Measurements from ENCODE around the gene TSC2. TPM values are rescaled to one million over a fixed set of nuclear protein-coding genes. Genes with fewer than 3 reads are reported as not detected.
"Not testable (repeated sequence)": the region's sequence is repeated elsewhere in the genome, so short reads cannot be mapped to it uniquely, and the experiment has no call there.

Gene TSC2
- total RNA-seq, 1 donor, result 78.9 TPM

GRCh38 chr16:2095918-2096582 lies 48.3 kb downstream of the TSC2 start:
- no peaks in the 10 kb centered on the region for H3K27me3 ChIP-seq (ENCODE audit: insufficient read depth, low read length)
- H3K9me3 ChIP-seq (ENCODE audit: low read depth, low read length), result no peaks in the 10 kb centered on the region
- peaks cover 7% of the 10 kb centered on the region for H3K4me1 ChIP-seq (ENCODE audit: insufficient read depth, low read length)
- DNase-seq (ENCODE audit: insufficient read length, low spot score, missing footprints), result peak; percentile 91
- H4K20me1 ChIP-seq (ENCODE audit: insufficient read depth, low read length), result peaks cover 32% of the 10 kb centered on the region
- no peak overlapping the region for H2AFZ ChIP-seq (ENCODE audit: low read length)
- peak overlapping the region; percentile 23 for H3K27ac ChIP-seq (ENCODE audit: low read depth, low read length)
- H3K79me2 ChIP-seq (ENCODE audit: insufficient read depth, low read length), result peaks cover 2% of the 10 kb centered on the region
- H3K4me2 ChIP-seq (ENCODE audit: insufficient read depth, low read length), result no peak overlapping the region
- TF ChIP-seq CTCF (IDR thresholded peaks at IDR 0.05; ENCODE audit: extremely low read depth, low read depth, low read length), result no peak
- H3K36me3 ChIP-seq (ENCODE audit: insufficient read depth, low read length), result peaks cover 54% of the 10 kb centered on the region
- H3K4me3 ChIP-seq (ENCODE audit: insufficient read depth, low read length), result no peak overlapping the region

DNA sequence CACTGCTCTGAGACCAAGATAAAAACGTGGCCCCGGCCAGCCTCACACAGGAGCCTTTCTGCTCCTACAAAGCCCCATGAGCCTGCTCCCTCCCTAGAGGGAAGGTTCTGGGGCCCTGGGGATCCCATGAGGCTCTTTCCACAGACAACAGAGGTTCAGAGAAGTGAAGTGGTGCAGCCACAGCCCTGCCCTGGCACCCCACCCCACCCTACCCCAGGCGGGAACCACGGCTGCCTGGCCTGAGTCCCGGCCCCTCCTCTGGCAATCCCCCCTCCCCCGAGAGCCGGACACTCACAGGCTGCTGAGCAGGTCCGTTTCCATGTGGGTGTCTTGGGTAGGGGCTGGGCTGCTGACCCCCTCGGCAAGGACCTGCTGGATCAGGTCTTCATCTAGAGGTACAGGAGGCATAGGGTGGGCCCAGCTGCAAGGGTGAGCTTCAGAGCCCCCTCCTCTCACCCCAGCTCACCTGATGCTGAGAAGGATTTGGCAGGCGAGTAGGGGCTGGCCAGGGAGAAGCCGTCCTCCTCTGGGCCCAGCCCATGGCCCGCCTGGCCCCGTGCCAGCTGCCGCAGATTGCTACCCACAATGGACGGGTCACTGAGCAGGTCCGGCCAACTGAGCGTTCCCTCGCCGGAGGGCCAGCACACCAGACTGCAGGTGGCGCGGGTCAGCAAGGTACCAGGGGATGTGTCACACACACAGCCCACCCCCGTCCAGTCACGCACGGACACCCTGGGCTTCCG lies 49.2 kb downstream of the TSC2 start:
- Histone ChIP-seq H2AFZ (ENCODE audit: low read length) (no peak overlapping the region), H3K4me1 (ENCODE audit: insufficient read depth, low read length) (peaks cover 7% of the 10 kb centered on the region), H3K4me2 (ENCODE audit: insufficient read depth, low read length) (no peak overlapping the region), H3K4me3 (ENCODE audit: insufficient read depth, low read length) (no peak overlapping the region), H3K27ac (ENCODE audit: low read depth, low read length) (no peak overlapping the region), H4K20me1 (ENCODE audit: insufficient read depth, low read length) (peaks cover 31% of the 10 kb centered on the region), H3K9me3 (ENCODE audit: low read depth, low read length) (no peaks in the 10 kb centered on the region), H3K79me2 (ENCODE audit: insufficient read depth, low read length) (peaks cover 2% of the 10 kb centered on the region), H3K36me3 (ENCODE audit: insufficient read depth, low read length) (peaks cover 49% of the 10 kb centered on the region), H3K27me3 (ENCODE audit: insufficient read depth, low read length) (no peaks in the 10 kb centered on the region)
- no peak for TF ChIP-seq CTCF (IDR thresholded peaks at IDR 0.05; ENCODE audit: extremely low read depth, low read depth, low read length)
- peak; percentile 93 for DNase-seq (ENCODE audit: insufficient read length, low spot score, missing footprints)

DNA sequence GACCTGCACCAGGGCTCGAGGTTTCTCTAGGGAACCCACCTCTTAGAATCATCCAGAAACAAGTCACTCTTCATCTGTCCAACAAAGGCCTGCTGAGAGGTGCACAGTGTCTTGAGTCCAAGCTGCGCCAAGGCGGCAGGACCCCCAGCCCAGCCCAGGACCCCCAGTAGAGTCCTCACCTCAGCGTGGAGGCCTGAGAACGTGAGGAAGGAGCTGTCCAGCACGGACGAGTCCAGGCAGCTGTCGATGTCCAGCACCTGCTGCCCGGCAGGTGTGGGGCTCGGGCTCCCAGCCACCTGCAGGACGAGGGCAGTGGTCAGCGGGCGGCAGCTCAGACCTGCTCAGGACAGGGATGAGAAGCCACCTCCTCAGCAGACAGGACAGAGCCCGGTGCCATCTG lies 49.9 kb downstream of the TSC2 start:
- Histone ChIP-seq H3K36me3 (ENCODE audit: insufficient read depth, low read length) (peaks cover 45% of the 10 kb centered on the region), H4K20me1 (ENCODE audit: insufficient read depth, low read length) (peaks cover 26% of the 10 kb centered on the region)
- DNase-seq (ENCODE audit: insufficient read length, low spot score, missing footprints); H3K27me3 ChIP-seq (ENCODE audit: insufficient read depth, low read length); H3K4me3 ChIP-seq (ENCODE audit: insufficient read depth, low read length); H2AFZ ChIP-seq (ENCODE audit: low read length); H3K79me2 ChIP-seq (ENCODE audit: insufficient read depth, low read length); H3K27ac ChIP-seq (ENCODE audit: low read depth, low read length); H3K4me2 ChIP-seq (ENCODE audit: insufficient read depth, low read length); H3K9me3 ChIP-seq (ENCODE audit: low read depth, low read length); H3K4me1 ChIP-seq (ENCODE audit: insufficient read depth, low read length): not testable (repeated sequence)

GRCh38 chr16:2101581-2101980 lies 53.8 kb downstream of the TSC2 start:
- H3K4me2 ChIP-seq (ENCODE audit: insufficient read depth, low read length); H3K27ac ChIP-seq (ENCODE audit: low read depth, low read length); DNase-seq (ENCODE audit: insufficient read length, low spot score, missing footprints); H3K4me1 ChIP-seq (ENCODE audit: insufficient read depth, low read length); H4K20me1 ChIP-seq (ENCODE audit: insufficient read depth, low read length); H2AFZ ChIP-seq (ENCODE audit: low read length); H3K9me3 ChIP-seq (ENCODE audit: low read depth, low read length); H3K4me3 ChIP-seq (ENCODE audit: insufficient read depth, low read length); H3K27me3 ChIP-seq (ENCODE audit: insufficient read depth, low read length); H3K79me2 ChIP-seq (ENCODE audit: insufficient read depth, low read length): not testable (repeated sequence)
- H3K36me3 ChIP-seq (ENCODE audit: insufficient read depth, low read length), result peaks cover 20% of the 10 kb centered on the region

DNA sequence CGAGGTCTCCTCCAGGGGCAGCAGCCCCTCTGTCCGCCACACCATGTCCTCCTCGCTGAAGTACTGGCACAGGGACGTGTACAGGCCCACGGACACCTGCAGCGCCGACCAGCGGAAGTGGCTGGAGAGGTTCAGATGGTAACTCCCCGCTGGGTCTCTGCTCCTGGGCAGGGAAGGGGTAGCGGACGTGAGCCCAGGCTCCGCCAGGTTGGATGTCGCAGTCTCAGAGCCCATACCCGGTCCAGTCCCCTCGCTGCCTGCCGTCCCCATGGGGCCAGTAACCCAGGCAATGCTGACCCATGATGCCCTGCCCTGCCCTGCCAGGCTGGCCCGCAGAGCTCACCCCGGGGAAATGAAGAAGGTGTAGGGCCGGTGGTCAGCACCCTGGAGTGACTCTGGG lies 54.7 kb downstream of the TSC2 start:
- peaks cover 8% of the 10 kb centered on the region for H3K4me1 ChIP-seq (ENCODE audit: insufficient read depth, low read length)
- peaks cover 3% of the 10 kb centered on the region for H3K79me2 ChIP-seq (ENCODE audit: insufficient read depth, low read length)
- no peak overlapping the region for H3K4me2 ChIP-seq (ENCODE audit: insufficient read depth, low read length)
- H2AFZ ChIP-seq (ENCODE audit: low read length), result no peak overlapping the region
- no peaks in the 10 kb centered on the region for H3K9me3 ChIP-seq (ENCODE audit: low read depth, low read length)
- no peak for DNase-seq (ENCODE audit: insufficient read length, low spot score, missing footprints)
- peaks cover 20% of the 10 kb centered on the region for H3K36me3 ChIP-seq (ENCODE audit: insufficient read depth, low read length)
- TF ChIP-seq CTCF (IDR thresholded peaks at IDR 0.05; ENCODE audit: extremely low read depth, low read depth, low read length), result no peak
- H3K4me3 ChIP-seq (ENCODE audit: insufficient read depth, low read length), result no peak overlapping the region
- H3K27me3 ChIP-seq (ENCODE audit: insufficient read depth, low read length), result no peaks in the 10 kb centered on the region
- no peaks in the 10 kb centered on the region for H4K20me1 ChIP-seq (ENCODE audit: insufficient read depth, low read length)
- no peak overlapping the region for H3K27ac ChIP-seq (ENCODE audit: low read depth, low read length)

- H3K36me3 ChIP-seq (ENCODE audit: insufficient read depth, low read length), result peaks cover 16% of the 10 kb centered on the region
- H3K4me2 ChIP-seq (ENCODE audit: insufficient read depth, low read length); DNase-seq (ENCODE audit: insufficient read length, low spot score, missing footprints); H3K27ac ChIP-seq (ENCODE audit: low read depth, low read length); H3K79me2 ChIP-seq (ENCODE audit: insufficient read depth, low read length); H3K9me3 ChIP-seq (ENCODE audit: low read depth, low read length); H3K27me3 ChIP-seq (ENCODE audit: insufficient read depth, low read length); H4K20me1 ChIP-seq (ENCODE audit: insufficient read depth, low read length); H2AFZ ChIP-seq (ENCODE audit: low read length); H3K4me3 ChIP-seq (ENCODE audit: insufficient read depth, low read length): not testable (repeated sequence)
- peaks cover 10% of the 10 kb centered on the region for H3K4me1 ChIP-seq (ENCODE audit: insufficient read depth, low read length)
Observed at GRCh38 chr16:2104464-2104863, 56.7 kb downstream of the TSC2 start.

Measured in osteoblast (primary cell).